K562 (cell line): ENCODE data around the gene POU2F1. TPM values are rescaled to one million over a fixed set of nuclear protein-coding genes. Genes with fewer than 3 reads are reported as not detected.

Experiments used
- BRD9 ChIP-seq: fragments of 450-650 bp; IDR thresholded peaks from 2 replicates; pipeline ENCODE4 v1.6.1; 2018; ENCODE audit warnings: low read depth; ENCODE audit not compliant: partially characterized antibody
- BRF1 ChIP-seq: IDR thresholded peaks from 3 replicates; pipeline ENCODE4 v1.6.1; 2011; ENCODE audit warnings: borderline replicate concordance, mild to moderate bottlenecking; ENCODE audit not compliant: insufficient read length; ENCODE audit errors: extremely low read depth
- C11orf30 ChIP-seq: fragments of 450-650 bp; IDR thresholded peaks from 2 replicates; pipeline ENCODE4 v1.6.1; 2016; ENCODE audit warnings: low read depth, mild to moderate bottlenecking
- CCNT2 ChIP-seq: IDR thresholded peaks from 2 replicates; pipeline ENCODE4 v1.6.1; 2011; ENCODE audit warnings: borderline replicate concordance, low read depth, mild to moderate bottlenecking, moderate library complexity, mixed read lengths, low read length; ENCODE audit not compliant: insufficient read length; ENCODE audit errors: extremely low read depth
- CREB1 ChIP-seq, 2 experiments: sonication (generic) in 1 of 2; formaldehyde crosslinking in 1 of 2; IDR thresholded peaks; 2 replicates each; pipeline versions ENCODE4 v1.6.1 to v1.8.0; 2012 to 2022; ENCODE audit warnings: inconsistent platforms in 1 of 2, mild to moderate bottlenecking in 1 of 2, missing genetic modification reagents in 1 of 2, moderate library complexity in 1 of 2
- CREM ChIP-seq: IDR thresholded peaks from 2 replicates; pipeline ENCODE4 v1.6.1; 2014; ENCODE audit warnings: antibody characterized with exemption, low read depth
- ERF ChIP-seq: fragments of 450-650 bp; formaldehyde crosslinking; IDR thresholded peaks from 2 replicates; pipeline ENCODE4 v1.4.0; 2020; ENCODE audit warnings: mild to moderate bottlenecking, mixed read lengths
- HCFC1 ChIP-seq: IDR thresholded peaks from 2 replicates; pipeline ENCODE4 v1.6.1; 2012; ENCODE audit warnings: low read depth, low read length, improper control_type of control experiment
- HDGF ChIP-seq: fragments of 450-650 bp; IDR thresholded peaks from 2 replicates; pipeline ENCODE4 v1.6.1; 2016
- HNRNPH1 ChIP-seq: fragments of 200-400 bp; formaldehyde crosslinking; optimal IDR thresholded peaks from 2 replicates; pipeline ENCODE3; 2017; ENCODE audit warnings: low read depth, mild to moderate bottlenecking, low read length, moderate library complexity
- ID3 ChIP-seq, 2 experiments: fragments of 250-450 bp in 1 of 2; fragments of 450-650 bp in 1 of 2; sonication (Bioruptor Pico) in 1 of 2; IDR thresholded peaks; 2 replicates each; pipeline versions ENCODE4 v1.6.1 to v1.8.0; 2016 to 2021; ENCODE audit warnings: mild to moderate bottlenecking in 2 of 2, moderate library complexity in 2 of 2, missing compliant biosample characterization in 1 of 2, missing genetic modification characterization in 1 of 2
- ILK ChIP-seq: fragments of 450-650 bp; IDR thresholded peaks from 2 replicates; pipeline ENCODE4 v1.6.1; 2016; ENCODE audit warnings: missing genetic modification characterization, low read depth, mild to moderate bottlenecking, missing compliant biosample characterization, moderate library complexity, borderline replicate concordance
- KDM1A ChIP-seq, 2 experiments: fragments of 450-650 bp; IDR thresholded peaks; 2 replicates each; pipeline ENCODE4 v1.6.1; 2016; ENCODE audit warnings: mild to moderate bottlenecking in 2 of 2
- TOE1 ChIP-seq, 2 experiments: fragments of 450-650 bp in 1 of 2; sonication (generic) in 1 of 2; formaldehyde crosslinking in 1 of 2; IDR thresholded peaks; 2 replicates each; pipeline versions ENCODE4 v1.7.1 to v1.8.0; 2016 to 2022; ENCODE audit warnings: borderline replicate concordance in 2 of 2, mild to moderate bottlenecking in 2 of 2, antibody characterized with exemption in 1 of 2, inconsistent platforms in 1 of 2, low read depth in 1 of 2, missing genetic modification reagents in 1 of 2, moderate library complexity in 1 of 2
- WHSC1 ChIP-seq: IDR thresholded peaks from one replicate; pipeline ENCODE4 v1.6.1; 2012; ENCODE audit warnings: low read length, control low read depth, inconsistent platforms
- XRCC4 ChIP-seq: IDR thresholded peaks from one replicate; pipeline ENCODE4 v1.6.1; 2011; ENCODE audit not compliant: insufficient read depth, insufficient read length; ENCODE audit errors: extremely low read depth
- YY1 ChIP-seq, 3 experiments: IDR thresholded peaks; 2 replicates each; pipeline ENCODE4 v1.6.1; 2011; ENCODE audit warnings: low read length in 2 of 3, mild to moderate bottlenecking in 2 of 3, moderate library complexity in 2 of 3, borderline replicate concordance in 1 of 3, control low read depth in 1 of 3, low read depth in 1 of 3; ENCODE audit not compliant: insufficient read depth in 3 of 3, insufficient replicate concordance in 2 of 3, control insufficient read depth in 1 of 3, insufficient read length in 1 of 3; ENCODE audit errors: extremely low read depth in 1 of 3
- ZBTB17 ChIP-seq: fragments of 450-650 bp; formaldehyde crosslinking; IDR thresholded peaks from 2 replicates; pipeline ENCODE4 v1.4.0; 2020; ENCODE audit warnings: mild to moderate bottlenecking
- ZNF408 ChIP-seq: fragments of 250-450 bp; sonication (Bioruptor Pico); IDR thresholded peaks from 2 replicates; pipeline ENCODE4 v1.4.0; 2020; ENCODE audit warnings: low read depth, mild to moderate bottlenecking, moderate library complexity
- ZNF583 ChIP-seq: fragments of 250-450 bp; sonication (Bioruptor Pico); IDR thresholded peaks from 2 replicates; pipeline ENCODE4 v1.4.0; 2020
- ZNF76 ChIP-seq: fragments of 250-450 bp; sonication (Bioruptor Pico); IDR thresholded peaks from 2 replicates; pipeline ENCODE4 v1.4.0; 2020; ENCODE audit warnings: mild to moderate bottlenecking, moderate library complexity, borderline replicate concordance
- ZNF780A ChIP-seq: fragments of 250-450 bp; sonication (Bioruptor Pico); IDR thresholded peaks from 2 replicates; pipeline ENCODE4 v1.5.0; 2021; ENCODE audit warnings: mild to moderate bottlenecking
- polyA plus RNA-seq, 8 experiments: library from polyadenylated mRNA; depleted of rRNA in 4 of 8; stranded (reverse) in 5 of 8; unstranded in 3 of 8; fragments of >200 nt; fragmentation: Nextera tagmentation in 2 of 8; fragmentation: Illumina TruSeq in 1 of 8; extraction: Ambion mirVana in 2 of 8; extraction: Trizol in 1 of 8; gene quantifications; 2 replicates each; pipeline versions ENCODE4 v1.2.1 to v1.2.3, GENCODE V29; 2011 to 2014; ENCODE audit warnings: inconsistent platforms in 1 of 8, missing spikeins in 1 of 8
- total RNA-seq, 7 experiments: library from RNA; depleted of rRNA in 6 of 7; stranded (reverse); fragments of >200 nt in 6 of 7; fragmentation: Illumina TruSeq in 2 of 7; extraction: Trizol in 2 of 7; gene quantifications; 2 replicates each; pipeline versions ENCODE4 v1.2.1 to v1.2.3, GENCODE V29; 2011 to 2021; ENCODE audit warnings: low replicate concordance in 1 of 7
- TF ChIP-seq, protein P1 (sequence below): fragments of 450-650 bp; IDR thresholded peaks from 2 replicates; pipeline ENCODE4 v1.6.1; 2018; ENCODE audit not compliant: partially characterized antibody

POU2F1 gene
- total and polyA plus RNA-seq, 9 of the 15 experiments (the other 6 are each of a cell fraction or from before 2014, with no cell fraction given): 2.6 to 22.3 (median 8.8) TPM

DNA sequence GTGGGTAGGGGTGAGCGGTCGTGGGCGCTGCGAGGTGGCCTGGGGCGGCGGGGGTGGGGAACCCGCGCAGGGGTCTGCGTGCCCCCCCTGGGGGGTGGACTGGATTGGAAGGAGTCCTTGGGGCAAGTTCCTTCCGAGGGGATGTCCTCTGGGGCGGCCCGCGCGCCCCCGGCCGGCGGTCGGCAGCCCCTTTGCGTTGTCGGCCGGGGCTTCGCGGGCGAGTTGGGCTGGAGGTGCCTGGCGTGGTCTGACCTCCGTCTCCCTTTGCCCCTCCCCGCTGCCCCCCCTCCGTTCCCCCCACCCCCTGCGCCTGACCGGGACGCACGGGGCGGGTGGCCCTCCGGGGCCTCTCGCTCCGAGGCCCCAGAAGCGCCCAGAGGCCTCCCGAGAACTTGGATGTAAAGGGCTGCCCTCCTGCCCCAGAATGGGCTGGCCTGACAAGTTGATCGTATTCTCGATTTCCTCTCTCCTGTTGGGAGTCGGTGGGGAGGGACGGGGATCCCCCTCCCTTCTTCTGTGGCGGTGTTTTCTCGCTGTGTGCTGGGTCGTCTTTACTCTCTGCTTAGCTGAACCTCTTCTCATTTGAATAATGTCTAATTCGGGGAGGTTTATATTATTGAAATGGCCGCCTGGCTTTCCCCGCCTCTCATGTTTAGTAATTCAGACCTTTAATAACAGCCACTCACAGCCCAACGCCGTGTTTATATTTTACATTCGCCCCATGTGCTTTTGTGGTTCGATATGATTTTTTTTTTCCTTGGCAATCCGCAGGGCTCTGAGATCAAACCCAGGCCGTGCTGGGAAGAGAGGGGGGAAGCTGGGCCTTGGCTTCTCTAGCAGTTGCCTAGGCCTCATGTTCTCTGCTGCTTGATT lies 1.3 kb downstream of the POU2F1 start (continued):
- TF ChIP-seq BRF1: no peak
- no peak for TF ChIP-seq XRCC4
- TF ChIP-seq ZNF408 (CRISPR knock-in tag): no peak
- no peak for TF ChIP-seq ZNF780A (CRISPR knock-in tag)
- peak; percentile 38 for TF ChIP-seq CCNT2
- TF ChIP-seq WHSC1: no peak
- TF ChIP-seq YY1 (IDR thresholded peaks at IDR 0.05; ENCODE audit: borderline replicate concordance in 1 of 3, control insufficient read depth in 1 of 3, extremely low read depth in 1 of 3, insufficient read depth in 3 of 3, insufficient read length in 1 of 3, insufficient replicate concordance in 2 of 3, low read depth in 1 of 3, low read length in 2 of 3): peak in 1 of 3 experiments; percentile 80
- no peak for TF ChIP-seq BRD9
- no peak for TF ChIP-seq HDGF
- TF ChIP-seq ID3 (CRISPR knock-in tag; IDR thresholded peaks at IDR 0.05): no peak
- TF ChIP-seq ID3 (tag; IDR thresholded peaks at IDR 0.05): no peak
- no peak for TF ChIP-seq ERF
- no peak for TF ChIP-seq ILK (tag)
- no peak; the same call in none of the 2 replicates for TF ChIP-seq CREM
- TF ChIP-seq ZBTB17: 0 out of 2 replicates have a peak, but pooled peaks have one; percentile 14
- TF ChIP-seq KDM1A (IDR thresholded peaks at IDR 0.05): no peak
- no peak for TF ChIP-seq HNRNPH1
- TF ChIP-seq TOE1 (IDR thresholded peaks at IDR 0.05; ENCODE audit: borderline replicate concordance): no peak
- TF ChIP-seq TOE1 (CRISPR knock-in tag; IDR thresholded peaks at IDR 0.05; ENCODE audit: borderline replicate concordance, low read depth): no peak
- no peak for TF ChIP-seq ZNF76
- no peak; the same call in 1 of the 2 replicates for TF ChIP-seq HCFC1
- no peak for TF ChIP-seq CREB1 (IDR thresholded peaks at IDR 0.05)
- TF ChIP-seq CREB1 (CRISPR knock-in tag; IDR thresholded peaks at IDR 0.05): no peak; the same call in 1 of the 2 replicates
- TF ChIP-seq C11orf30: no peak
- TF ChIP-seq, protein P1, sequence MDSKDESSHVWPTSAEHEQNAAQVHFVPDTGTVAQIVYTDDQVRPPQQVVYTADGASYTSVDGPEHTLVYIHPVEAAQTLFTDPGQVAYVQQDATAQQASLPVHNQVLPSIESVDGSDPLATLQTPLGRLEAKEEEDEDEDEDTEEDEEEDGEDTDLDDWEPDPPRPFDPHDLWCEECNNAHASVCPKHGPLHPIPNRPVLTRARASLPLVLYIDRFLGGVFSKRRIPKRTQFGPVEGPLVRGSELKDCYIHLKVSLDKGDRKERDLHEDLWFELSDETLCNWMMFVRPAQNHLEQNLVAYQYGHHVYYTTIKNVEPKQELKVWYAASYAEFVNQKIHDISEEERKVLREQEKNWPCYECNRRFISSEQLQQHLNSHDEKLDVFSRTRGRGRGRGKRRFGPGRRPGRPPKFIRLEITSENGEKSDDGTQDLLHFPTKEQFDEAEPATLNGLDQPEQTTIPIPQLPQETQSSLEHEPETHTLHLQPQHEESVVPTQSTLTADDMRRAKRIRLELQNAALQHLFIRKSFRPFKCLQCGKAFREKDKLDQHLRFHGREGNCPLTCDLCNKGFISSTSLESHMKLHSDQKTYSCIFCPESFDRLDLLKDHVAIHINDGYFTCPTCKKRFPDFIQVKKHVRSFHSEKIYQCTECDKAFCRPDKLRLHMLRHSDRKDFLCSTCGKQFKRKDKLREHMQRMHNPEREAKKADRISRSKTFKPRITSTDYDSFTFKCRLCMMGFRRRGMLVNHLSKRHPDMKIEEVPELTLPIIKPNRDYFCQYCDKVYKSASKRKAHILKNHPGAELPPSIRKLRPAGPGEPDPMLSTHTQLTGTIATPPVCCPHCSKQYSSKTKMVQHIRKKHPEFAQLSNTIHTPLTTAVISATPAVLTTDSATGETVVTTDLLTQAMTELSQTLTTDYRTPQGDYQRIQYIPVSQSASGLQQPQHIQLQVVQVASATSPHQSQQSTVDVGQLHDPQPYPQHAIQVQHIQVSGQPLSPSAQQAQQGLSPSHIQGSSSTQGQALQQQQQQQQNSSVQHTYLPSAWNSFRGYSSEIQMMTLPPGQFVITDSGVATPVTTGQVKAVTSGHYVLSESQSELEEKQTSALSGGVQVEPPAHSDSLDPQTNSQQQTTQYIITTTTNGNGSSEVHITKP: peak; percentile 91
- TF ChIP-seq ZNF583 (CRISPR knock-in tag): no peak
